ENCODE data around the gene MN1.

Gene MN1

DNA sequence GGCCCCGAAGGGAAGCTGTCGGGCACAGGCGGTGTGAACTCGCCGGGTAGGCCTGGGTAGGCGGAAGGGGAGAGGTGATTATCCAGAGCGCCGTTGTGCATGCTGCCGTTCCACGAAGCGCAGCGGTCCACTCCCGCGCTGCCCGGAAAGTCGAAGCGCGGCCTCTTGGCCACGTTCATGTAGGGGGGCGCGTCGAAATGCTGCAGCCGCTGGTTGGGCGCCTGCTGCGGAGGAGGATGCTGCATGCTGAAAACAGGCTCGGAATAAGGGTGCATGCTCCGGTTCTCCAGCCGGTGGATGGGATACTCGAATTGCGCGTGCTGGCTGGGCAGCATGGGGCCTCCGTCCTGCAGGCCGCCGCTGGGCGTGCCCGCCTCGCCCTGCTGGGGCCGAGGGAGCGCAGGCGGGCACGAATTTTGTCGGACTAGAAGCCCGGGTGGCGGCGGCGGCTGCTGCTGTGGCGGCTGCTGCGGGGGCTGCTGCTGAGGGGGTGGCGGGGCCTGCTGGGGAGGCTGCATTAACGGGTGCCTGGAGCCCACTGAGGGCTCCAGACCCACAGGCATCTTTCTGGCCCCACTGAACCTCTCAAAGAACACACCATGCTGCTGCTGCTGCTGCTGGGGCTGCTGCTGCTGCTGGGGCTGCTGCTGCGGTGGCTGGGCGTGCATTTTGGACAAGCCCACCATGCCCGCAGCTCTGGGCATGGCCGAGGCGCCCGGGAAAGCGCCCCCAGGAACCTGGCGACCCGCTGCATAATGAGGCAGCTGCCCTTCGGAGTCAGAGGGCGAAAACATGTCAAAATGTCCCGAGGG lies 2.3 kb downstream of the MN1 start:
- DNase-seq = no peak

DNA sequence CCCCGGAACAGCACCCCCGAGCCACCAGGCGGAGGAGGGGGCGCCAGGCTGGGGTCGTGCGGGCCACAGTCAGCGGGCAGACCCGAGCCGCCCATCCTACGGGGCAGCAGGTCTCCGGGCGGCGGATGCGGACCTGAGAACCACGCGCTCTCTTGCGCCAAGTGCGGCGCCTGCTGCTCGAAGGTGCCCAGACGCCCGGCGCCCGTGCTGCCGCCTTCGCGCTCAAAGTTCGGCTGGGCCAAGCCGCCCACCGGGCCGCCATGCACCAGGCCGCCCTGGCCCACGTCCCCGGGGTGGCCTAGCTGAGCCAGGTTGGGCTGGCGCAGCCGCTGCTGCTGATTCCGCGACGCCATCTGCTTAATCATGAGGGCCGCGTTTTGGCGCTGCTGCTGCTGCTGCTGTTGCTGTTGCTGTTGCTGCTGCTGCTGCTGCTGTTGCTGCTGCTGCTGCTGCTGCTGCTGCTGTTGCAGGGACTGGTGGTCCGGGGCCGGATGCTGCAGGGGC lies 3.0 kb downstream of the MN1 start:
- DNase-seq = no peak

DNA sequence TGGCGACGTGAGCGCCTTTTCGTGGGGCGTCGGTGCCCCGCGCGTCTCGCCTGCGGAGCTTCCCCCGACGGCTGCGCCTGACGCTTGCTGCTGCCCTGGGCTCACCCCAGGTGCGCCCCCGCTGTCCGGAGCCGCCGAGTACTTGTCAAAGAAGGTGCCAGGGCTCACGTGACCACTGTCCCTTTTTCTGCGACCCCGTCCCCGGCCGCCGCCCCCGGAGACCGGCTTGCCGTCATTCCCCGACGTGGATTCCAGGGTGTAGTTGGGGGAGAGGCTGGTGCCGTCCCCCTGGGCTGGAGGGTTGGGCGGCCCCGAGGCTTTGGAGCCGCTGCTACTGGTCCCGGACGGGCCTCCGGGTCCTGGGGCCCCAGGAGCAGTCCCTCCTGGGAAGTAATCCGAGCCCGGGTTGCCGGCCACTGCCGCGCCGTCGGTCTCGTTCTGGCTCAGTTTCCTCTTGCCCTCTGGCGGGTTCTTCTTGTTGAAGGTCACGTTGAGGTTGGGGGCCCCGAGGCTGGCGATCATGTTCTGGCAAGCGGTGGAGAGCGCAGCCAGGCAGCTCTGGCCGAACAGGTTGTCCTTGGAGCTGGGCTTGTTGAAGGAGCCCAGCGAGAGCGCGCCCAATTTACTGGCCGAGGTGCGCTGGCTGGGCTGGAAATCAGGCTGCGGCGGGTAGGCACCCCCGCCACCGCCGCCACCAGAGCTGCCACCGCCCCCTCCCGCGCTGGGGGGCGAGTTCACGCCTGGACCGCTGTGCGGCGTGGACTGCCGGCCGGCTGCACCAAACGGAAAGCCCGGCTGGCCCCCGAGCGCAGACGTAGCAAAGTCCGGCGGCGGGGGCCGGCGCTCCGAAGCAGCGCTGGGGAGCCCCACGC lies 3.8 kb downstream of the MN1 start:
- DNase-seq = no peak

DNA sequence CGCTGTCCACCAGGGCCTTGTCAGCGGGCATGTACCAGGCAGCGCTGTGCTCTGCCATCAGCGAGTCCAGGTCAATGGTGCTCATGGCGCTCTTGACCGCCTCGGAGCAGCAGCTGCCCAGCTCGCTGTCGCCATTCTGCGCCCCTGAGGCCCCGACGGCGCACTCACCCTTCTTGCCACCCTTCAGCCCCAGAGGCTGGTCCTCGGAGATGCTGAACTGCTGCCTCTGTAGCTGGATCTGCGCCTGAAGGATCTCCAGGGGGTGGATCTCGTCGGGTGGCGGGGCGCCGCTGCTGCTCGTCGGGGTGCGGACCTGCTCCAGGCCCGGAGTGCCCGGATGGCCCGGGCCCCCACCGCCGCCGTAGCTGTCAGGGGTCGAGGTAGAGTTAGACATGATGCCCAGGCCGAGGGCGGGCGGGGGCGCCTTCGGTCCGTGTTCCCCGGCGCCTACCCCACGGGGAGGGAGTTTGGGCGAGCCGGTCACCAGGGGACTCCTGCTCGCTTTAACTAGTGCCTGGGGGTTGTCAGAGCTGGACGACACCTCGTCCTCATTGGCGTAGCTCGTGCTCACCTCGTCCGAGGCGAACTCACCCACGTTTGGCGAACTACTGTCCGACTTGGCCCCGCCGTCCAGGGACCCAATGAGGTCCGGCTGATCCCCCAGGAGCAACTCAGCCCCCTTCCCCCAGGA lies 4.6 kb downstream of the MN1 start:
- DNase-seq = no peak

DNA sequence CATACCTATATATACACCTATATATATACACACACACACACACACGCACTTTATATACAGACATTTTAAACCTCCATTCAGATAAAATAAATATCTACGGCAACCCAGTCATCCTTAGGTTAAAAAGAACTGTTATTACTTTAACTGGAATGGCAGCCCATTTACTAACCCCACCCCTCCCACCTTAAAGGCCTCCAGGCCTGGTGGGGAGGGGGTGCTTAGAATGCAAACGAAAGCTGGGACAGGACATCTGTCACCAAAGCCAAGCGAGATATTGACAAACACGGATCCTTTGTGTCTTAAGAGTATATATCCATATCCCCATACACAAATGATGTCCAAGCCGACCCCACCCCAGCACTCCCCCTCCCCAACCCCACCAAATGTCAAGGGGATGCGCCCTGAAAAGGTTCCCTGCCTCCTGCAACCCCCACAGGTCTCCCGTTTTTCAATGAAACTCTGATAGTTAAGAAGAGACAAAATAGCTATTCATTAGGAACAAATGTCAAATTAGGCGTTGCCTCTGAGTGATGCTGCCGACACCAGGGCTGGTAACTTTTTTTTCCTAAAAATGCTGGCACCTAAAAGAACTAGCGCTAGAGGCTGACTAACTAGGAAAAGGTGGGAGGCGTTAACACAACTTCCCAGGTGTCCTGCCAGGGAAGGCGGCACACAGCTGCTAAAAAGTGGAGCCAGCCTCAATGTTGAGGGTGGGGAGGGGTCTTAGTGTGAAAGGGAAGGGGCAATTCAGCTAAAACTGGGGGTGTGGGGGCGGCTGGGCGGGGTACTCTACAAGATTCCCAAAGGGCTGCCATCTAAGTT lies 5.6 kb downstream of the MN1 start:
- no peak for DNase-seq

DNA sequence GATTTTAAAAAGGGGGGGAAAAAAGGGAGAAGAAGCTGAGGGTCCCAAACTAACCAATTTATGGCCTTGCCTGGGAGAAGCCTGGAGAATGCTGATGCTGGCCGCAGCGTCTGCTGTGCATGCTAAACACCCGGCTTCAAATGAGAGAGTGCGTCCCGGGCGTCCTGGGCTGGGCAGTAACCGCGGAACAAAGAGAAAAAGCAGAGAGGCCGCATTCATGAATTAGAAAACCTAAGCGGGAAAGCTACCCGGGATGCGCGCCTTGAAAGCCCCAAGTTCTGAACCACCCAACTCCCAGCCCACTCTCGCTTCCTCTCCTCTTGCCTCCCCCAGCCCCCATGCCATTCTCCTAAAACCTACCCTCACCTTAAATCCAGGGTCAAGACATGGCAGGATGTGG lies 6.5 kb downstream of the MN1 start:
- DNase-seq = no peak

DNA sequence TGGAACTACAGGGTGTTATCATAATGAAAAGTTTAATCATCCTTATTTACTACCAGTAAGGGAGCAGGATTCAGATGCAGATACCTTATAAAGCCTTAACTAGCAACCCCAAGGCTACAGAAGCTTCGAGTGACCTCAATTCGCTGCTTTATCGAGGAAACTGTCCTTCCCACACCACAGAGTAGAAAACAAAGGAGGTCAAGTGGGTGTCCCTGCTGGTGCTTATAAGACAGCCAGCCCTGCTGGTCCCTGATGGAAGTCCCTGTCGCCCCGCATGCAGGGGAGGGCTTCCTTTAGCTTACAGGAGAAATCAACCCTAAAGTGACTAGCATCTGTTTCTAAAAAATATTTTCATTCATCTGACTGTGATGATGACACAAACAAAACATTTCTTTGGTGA lies 7.3 kb downstream of the MN1 start:
- no peak for DNase-seq

DNA sequence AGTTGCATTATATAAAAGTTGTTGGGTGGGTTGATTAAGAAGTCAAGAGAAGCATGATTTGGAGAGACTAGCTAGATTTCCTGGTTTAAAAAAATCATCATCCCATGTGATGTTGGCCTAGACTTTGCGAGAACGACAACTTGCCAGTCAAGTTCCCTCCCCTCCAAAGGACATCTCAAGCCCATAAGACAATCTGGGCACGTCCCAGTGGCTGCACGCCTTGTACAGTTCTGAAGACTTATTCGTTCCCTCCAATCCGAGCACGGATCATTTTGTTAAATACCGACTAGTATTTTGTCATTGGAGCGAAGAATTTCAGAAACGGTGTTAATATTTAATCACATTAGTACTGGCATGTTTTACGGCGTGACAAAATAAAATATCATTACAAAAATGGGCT lies 8.0 kb downstream of the MN1 start:
- DNase-seq = no peak

DNA sequence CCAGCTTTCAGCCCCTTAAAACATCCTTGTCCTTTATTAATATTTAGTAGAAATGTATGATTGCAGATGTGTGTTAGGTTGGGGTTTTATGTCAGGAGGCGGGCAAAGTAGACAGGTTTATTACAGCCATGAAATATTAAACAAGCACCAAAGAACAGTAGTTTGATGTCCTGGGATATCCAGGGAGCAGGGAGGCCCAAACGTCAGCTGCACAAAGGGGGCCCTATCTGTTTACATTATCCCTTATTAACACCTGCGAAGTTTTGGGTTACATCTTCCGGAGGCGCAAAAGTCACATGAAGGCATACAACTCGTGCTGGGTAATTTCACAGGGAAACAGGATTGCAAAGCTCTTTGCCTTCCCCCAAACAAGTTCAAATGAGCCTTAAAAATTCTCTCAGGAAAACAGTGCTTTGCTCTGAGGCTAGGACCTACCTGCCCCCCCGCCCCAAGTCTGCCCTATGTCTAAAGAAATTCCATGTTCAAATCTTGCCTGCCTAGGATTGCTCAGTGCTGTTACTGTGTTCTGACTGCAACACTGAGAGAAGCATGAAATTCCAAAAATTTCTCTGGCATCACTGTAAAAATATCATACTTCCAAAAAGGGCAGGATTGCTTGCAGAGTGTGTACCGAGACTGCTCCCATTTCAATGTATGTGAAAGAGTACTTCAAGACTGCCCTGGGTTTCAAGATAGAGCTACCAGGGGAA lies 8.9 kb downstream of the MN1 start:
- DNase-seq = no peak

DNA sequence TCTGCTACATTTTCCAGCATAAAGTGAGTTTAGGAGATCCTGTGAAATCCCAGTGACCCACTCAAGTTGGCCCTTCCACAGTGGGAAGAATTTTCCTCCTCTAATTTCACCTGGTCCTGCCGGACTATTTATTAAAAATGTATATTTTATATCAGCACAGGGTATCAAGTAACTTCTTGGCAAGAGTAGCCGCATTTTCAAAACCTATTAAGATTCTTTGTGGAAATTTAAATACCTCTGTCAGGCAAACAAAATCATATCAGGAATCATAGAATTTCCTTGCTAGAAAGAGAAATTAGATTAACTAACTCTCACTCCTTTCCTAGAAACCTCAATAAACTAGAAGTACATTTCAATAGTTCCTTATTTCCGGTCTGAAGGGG lies 9.7 kb downstream of the MN1 start:
- no peak for DNase-seq

DNA sequence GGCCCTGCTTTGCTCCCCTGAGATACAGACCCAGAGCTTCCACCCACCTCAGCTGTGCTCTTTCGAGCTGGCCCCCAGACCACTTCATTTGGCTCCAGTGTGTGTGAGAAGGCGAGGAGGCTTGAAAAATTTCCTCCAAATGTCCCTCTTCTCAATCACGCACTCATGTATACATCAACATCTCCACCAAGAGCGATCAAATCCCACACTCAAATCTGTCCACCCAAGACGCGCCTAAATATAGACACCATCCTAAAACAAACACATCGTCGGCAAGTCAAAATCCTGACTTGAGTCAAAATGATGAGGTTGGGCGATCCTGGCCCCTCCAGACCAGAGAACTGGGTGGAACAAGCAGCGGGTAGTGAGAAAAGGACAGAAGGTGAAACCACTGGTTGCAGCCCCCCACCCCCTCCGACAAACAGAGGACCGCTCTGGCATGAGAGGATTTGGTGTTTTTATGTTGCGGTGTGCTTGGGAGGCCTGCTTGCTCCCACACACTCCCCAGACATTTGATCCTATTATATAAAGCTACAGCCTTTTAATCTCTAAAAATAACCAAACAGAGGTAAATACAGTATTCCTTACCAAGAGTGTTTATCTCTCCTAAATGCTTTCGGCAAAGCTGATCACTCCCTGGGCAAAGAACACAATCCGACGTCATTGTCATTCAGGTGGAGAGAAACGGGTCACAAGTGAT lies 10.2 kb downstream of the MN1 start:
- no peak for DNase-seq

DNA sequence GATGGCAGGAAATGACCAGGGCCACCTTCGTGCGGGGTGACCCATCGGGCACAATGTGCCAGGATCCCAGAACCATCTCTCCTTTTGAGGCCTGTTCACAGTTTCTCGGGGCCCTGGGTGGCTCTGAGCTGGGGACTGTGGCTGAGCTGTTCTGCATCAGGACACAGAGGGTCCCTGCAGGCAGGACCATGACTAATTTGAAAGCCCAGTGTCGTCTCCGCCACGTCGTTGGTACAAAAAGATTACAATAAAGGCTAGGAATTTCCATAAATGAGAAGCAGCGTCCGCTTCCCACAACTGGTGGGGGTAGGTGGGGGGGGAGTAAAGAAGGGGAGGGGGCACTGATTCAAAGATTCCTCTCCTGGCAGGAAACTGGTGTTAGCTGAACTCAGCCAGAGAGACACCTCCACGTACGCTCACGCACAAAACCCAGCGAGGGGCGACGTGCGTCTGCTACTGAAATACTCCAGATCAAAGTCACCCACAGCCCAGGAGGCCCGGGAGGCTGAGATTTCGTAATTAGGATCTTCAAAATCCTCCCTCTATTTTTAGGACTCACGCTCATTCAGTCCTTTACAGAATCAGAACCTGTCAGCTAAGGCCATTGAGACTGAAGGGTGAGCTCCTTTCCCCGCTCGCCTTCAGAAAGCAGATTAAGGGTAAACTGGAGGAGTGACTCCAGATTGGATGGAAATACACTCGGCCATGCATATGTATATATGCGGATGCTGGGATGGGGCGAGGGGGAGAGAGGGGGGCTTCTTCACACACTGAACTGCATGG lies 11.0 kb downstream of the MN1 start:
- DNase-seq = no peak

DNA sequence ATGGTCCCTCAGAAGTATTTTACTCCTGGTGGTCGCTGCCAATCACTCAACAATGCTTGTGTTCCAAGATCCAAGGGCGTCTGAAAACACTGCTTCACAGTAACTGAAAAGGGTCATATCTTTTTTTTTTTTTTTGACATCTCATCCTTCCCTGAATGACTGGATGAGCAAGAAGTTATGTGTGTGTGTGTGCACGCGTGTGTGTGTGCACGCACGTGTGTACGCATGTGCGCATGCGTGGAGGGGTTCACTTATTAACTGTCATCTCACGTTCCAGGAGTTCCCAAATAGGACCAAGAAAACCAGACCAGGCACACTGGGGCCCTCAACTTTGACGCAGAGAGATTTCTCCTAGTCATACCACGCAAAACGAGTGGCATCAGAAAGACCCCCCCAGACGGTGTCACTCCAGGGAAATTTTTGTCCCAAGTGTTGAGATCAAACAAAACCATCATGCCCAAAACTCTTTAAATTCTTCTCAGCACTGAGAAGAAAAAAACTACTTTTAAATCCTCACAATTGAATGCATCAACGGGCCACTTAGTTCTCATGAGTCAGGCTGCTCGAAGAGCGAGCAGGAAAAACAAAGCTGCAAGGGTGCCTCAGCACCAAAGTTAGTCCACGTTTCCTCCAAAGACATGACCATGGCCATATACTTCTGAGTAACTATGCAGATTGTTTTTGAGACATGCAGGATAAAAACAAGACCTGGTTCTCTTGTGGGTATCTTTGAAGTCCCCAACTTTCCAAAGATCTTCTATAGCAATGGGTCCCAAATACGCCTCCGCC lies 12.9 kb downstream of the MN1 start:
- no peak for DNase-seq

DNA sequence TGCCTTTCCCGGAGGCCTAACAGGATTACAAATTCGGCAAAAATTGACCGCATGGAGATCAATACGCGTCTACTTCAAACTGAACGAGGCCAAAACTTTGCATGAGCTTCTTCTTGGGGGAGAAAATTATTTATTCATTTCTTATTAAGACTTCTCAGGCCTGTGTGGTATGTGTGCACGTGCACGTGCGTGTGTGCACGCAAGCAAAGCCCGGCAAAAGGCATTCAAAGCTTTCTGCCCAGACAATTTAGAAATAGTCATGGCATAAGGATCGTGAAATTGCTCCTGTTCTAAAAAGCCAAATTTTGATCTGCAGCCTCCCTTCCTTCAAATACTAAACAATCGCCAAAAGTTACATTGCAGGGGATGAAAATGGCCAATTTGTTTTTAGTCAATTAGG lies 14.6 kb downstream of the MN1 start:
- no peak for DNase-seq

DNA sequence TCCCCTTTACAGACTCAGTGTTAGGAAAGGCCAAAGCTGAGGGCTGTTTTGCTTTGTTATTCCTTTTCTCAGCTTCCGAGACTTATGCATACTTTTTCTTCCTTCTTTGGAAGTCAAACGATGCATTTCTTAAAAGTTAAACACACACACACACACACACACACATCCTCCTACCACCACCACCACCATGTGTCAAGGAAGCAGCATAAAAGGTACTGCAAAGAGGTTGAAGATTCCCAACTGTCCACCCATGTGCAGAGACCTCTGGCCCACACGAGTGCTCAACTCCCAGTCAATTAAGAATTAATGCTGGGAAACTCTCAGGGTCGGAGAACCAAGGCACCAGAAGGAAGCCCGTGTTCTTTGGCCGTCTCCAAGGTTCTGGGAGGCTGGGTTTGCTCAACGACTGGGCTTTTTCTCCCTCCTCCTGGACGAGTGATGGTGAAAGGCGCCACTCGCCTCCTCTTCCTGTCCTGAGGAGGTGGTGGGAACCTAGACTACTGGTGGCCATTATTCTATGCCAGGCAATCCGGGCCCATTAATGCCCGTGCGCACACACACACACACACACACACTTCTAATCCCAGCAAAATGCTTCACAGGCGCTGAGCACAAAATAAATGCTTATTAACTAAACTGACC lies 15.1 kb downstream of the MN1 start:
- DNase-seq = no peak

DNA sequence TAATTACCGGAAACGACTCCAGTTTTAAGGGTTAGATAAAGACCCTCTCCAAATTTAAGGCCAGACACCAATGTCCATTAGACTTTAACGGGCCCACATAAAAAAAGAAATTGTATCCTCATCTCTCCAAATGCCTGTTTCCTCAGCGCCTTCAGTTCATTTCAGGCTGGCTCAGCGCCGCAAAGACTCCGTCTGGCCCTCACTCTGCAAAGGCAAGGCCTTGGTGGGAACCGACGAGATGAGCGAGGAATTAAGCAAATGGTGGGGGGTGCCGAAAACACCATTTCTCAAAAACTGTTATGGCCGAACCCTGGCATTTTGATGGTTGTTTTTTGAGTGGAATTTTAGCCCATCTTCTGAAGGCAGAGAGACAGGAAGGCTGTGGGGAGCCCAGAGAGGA lies 15.7 kb downstream of the MN1 start:
- DNase-seq = no peak

DNA sequence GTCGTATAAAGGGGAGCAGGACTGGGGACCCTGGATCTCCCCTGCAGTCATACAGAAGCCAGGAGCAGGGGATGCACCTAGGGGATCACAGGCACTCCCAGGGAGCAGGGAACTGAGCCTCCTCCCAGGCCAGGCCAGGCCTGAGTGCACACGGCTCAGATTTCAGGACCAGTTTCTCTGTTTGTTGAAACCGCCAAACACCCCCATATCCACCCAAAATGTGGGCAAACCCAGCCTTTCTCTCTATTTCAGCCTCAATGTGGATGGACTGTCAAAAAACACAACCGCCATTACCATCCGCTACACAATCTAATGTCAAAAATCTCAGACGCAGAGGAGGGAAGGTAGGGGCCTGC lies 17.5 kb downstream of the MN1 start:
- no peak for DNase-seq

DNA sequence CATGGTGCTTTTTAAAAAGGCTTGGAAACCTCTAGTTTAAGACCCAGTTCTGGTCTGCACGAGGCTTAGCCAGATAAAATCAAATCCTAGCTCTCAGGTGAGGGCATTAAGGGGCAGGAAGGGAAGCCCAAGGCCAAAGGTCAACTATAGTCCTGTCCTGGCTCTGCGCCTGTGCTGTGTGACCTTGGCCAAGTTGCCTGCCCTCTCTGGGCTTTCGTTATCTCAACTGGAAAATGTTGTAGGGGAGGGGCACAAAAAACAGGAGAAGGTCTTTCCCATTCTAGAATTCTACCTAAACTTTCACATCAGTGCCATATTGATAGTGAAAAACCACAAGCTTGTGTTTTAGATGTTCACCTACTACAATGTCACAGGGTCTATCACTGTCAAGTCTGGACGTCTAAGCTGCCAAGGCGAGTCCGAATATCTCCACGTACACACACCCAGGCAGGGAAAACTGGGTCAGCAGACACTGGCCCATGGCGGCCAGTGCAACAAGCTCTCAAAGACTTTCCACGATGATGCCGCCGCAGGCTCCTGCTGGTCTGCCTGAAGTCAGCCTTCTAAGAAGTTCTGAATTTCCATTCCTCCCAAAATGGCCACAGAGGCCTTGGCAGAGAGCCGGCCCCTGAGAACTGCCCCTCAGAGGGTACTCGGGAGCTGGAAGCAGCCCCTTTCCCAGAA lies 18.0 kb downstream of the MN1 start:
- no peak for DNase-seq

DNA sequence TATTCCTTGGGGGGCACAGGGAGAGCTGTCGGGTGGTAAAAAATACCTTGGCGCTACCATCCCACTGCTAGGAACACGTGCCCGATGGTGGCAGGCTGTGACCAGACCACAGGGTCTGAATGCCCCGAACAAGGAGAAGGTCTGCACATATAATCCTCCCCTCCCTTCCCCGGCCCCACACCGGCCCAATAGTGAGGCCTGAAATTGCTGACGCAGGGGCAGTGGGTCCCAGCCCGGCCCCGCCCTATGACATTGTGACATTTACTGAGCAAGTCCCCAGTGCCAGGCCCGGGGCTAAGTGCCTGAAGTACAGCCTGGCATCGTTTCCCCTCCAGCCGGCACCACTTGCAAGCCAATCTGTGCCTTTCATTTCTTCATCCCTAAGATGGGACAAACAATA lies 19.5 kb downstream of the MN1 start:
- DNase-seq = no peak

Data from effector CD4-positive, alpha-beta T cell (primary cell).